Ovary (tissue), 3 donors: ENCODE measurements around the gene ARV1.

Experiments
- CTCF ChIP-seq, 3 donors: fragments of 450-650 bp in 2 of 3; fragments of 200-600 bp in 1 of 3; IDR thresholded peaks; one replicate each; pipeline versions ENCODE4 v1.5.1 to v1.8.0; 2016 to 2022; ENCODE audit warnings: antibody characterized with exemption in 3 of 3, mild to moderate bottlenecking in 1 of 3
- EP300 ChIP-seq: sonication (generic); formaldehyde crosslinking; IDR thresholded peaks from one replicate; pipeline ENCODE4 v1.6.1; 2017; ENCODE audit warnings: antibody characterized with exemption
- POLR2A ChIP-seq: fragments of 450-650 bp; IDR thresholded peaks from one replicate; pipeline ENCODE4 v1.6.1; 2017; ENCODE audit warnings: antibody characterized with exemption, mild to moderate bottlenecking, moderate library complexity
- donor health status: DM: no; HTN: no; CAD: no.

- no peak for TF ChIP-seq CTCF (IDR thresholded peaks at IDR 0.05)
- TF ChIP-seq POLR2A, result no peak
- TF ChIP-seq EP300, result no peak
Measured at GRCh38 chr1:230972855-230973271, 6.0 kb upstream of the ARV1 start.
